Suprapubic skin (tissue), 4 donors: ENCODE measurements around the gene ZNF10. TPM values are rescaled to one million over a fixed set of nuclear protein-coding genes. Genes with fewer than 3 reads are reported as not detected.

Experiments used
- DNase-seq, 2 donors: peaks; one replicate each; pipeline ENCODE4 v3.0.0-alpha.2; 2019; ENCODE audit warnings: low spot score in 2 of 2
- H3K27ac ChIP-seq: fragments of 200-600 bp; sonication (generic); one replicate; pipeline ENCODE4 v1.5.1; 2019
- H3K27me3 ChIP-seq: fragments of 200-600 bp; sonication (generic); one replicate; pipeline ENCODE4 v1.5.1; 2019
- H3K36me3 ChIP-seq: fragments of 200-600 bp; sonication (generic); one replicate; pipeline ENCODE4 v1.5.1; 2019
- H3K4me1 ChIP-seq: fragments of 200-600 bp; sonication (generic); one replicate; pipeline ENCODE4 v1.5.1; 2019
- H3K4me3 ChIP-seq: fragments of 200-600 bp; sonication (generic); one replicate; pipeline ENCODE4 v1.5.1; 2019; ENCODE audit warnings: mild to moderate bottlenecking
- H3K9me3 ChIP-seq: fragments of 200-600 bp; sonication (generic); one replicate; pipeline ENCODE4 v1.5.1; 2019
- EP300 ChIP-seq: sonication (generic); formaldehyde crosslinking; IDR thresholded peaks from one replicate; pipeline ENCODE4 v1.6.1; 2017; ENCODE audit warnings: antibody characterized with exemption
- POLR2A ChIP-seq, 2 donors: fragments of 450-650 bp; IDR thresholded peaks; one replicate each; pipeline ENCODE4 v1.6.1; 2017; ENCODE audit warnings: antibody characterized with exemption in 2 of 2, mild to moderate bottlenecking in 2 of 2, moderate library complexity in 2 of 2
- POLR2AphosphoS5 ChIP-seq, 3 donors: sonication (generic); formaldehyde crosslinking; IDR thresholded peaks; one replicate each; pipeline ENCODE4 v1.6.1; 2017; ENCODE audit warnings: antibody characterized with exemption in 3 of 3
- WGBS: methylation state at CpG from one replicate; pipeline ENCODE4 v1.1.5; 2018; 5-methylcytosine and 5-hydroxymethylcytosine counted together
- total RNA-seq, 4 donors: library from RNA; depleted of rRNA; stranded (reverse); fragments of >200 nt; gene quantifications; one replicate each; pipeline ENCODE4 v1.1.0, GENCODE V29; 2016
- TF ChIP-seq, protein P1 (sequence below), 2 donors: fragments of 200-600 bp in 1 of 2; fragments of 450-650 bp in 1 of 2; sonication (generic) in 1 of 2; IDR thresholded peaks; one replicate each; pipeline ENCODE4 v1.5.1; 2016 to 2019; ENCODE audit warnings: antibody characterized with exemption in 2 of 2, mild to moderate bottlenecking in 1 of 2, moderate library complexity in 1 of 2

The ZNF10 gene
- total RNA-seq = 10 to 100 TPM in 1 of 4 donors, 1 to 10 TPM in 3; 5.2 to 11.6 (median 9.1) TPM

DNA sequence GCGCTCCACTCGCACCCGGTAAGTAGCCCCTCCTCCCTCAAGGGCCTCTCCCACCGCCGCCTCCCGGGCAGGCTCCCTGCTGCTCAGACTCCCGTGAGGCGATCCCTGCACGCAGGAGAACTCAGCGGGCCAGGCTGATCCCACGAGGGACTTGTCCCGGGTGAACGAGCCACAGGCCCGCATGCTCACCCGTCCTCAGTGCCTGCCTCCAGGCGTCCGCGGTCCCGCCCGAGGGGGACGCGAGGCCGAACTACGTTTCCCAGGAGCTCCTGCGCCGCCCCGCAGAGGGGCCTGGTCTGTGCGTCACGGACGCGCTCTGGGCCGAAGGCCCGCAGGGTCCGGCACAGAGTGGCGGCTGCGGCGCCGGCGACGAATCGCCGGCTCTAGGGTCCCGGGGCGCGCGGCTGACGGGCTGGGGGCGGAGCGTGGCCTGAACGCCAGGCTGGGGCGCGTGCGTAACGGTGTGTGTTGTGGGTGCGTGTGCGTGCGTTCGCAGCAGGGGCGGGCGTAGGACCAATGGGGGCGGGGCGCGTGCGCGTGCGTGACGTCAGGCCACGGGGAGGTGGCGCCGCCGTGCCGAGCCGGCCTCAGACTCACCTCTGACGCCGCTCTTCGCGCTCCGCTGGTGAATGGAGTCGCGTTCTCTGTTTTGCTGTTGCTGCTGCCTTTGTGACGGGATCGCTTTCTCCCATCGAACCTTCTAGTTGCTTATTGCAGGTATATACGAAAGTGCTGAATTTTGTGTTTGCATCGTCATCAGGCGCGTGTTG lies at the start of gene ZNF10, which contains the start of gene ZNF891:
Gene ZNF10, plus strand, starts transcription at position 590 of the 770 bp plus-strand sequence. CDS start 13,866 bp downstream, outside the sequence.
Gene ZNF891, minus strand, starts transcription at position 237 of the 770 bp plus-strand sequence. CDS start 8,356 bp downstream, outside the sequence.
- TF ChIP-seq POLR2A (IDR thresholded peaks at IDR 0.05) = peak in 1 of 2 donors; percentile 74
- TF ChIP-seq EP300 = peak; percentile 84
- TF ChIP-seq, protein P1, sequence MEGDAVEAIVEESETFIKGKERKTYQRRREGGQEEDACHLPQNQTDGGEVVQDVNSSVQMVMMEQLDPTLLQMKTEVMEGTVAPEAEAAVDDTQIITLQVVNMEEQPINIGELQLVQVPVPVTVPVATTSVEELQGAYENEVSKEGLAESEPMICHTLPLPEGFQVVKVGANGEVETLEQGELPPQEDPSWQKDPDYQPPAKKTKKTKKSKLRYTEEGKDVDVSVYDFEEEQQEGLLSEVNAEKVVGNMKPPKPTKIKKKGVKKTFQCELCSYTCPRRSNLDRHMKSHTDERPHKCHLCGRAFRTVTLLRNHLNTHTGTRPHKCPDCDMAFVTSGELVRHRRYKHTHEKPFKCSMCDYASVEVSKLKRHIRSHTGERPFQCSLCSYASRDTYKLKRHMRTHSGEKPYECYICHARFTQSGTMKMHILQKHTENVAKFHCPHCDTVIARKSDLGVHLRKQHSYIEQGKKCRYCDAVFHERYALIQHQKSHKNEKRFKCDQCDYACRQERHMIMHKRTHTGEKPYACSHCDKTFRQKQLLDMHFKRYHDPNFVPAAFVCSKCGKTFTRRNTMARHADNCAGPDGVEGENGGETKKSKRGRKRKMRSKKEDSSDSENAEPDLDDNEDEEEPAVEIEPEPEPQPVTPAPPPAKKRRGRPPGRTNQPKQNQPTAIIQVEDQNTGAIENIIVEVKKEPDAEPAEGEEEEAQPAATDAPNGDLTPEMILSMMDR (IDR thresholded peaks at IDR 0.05) = no peak
- peak in 1 of 3 donors; percentile 59 for TF ChIP-seq POLR2AphosphoS5 (IDR thresholded peaks at IDR 0.05)
- peaks cover 25% of the 10 kb centered on the region for H3K9me3 ChIP-seq
- H3K27ac ChIP-seq = peak within 1 kb of the TSS; percentile 92
- H3K4me1 ChIP-seq = peaks cover 15% of the 10 kb centered on the region
- H3K36me3 ChIP-seq = peaks cover 20% of the 10 kb centered on the region
- no peaks in the 10 kb centered on the region for H3K27me3 ChIP-seq
- under 1% methylated on average over 22 of the region's 87 CpGs for WGBS
- H3K4me3 ChIP-seq = peak within 1 kb of the TSS; percentile 79
- DNase-seq = peak; percentile 97

DNA sequence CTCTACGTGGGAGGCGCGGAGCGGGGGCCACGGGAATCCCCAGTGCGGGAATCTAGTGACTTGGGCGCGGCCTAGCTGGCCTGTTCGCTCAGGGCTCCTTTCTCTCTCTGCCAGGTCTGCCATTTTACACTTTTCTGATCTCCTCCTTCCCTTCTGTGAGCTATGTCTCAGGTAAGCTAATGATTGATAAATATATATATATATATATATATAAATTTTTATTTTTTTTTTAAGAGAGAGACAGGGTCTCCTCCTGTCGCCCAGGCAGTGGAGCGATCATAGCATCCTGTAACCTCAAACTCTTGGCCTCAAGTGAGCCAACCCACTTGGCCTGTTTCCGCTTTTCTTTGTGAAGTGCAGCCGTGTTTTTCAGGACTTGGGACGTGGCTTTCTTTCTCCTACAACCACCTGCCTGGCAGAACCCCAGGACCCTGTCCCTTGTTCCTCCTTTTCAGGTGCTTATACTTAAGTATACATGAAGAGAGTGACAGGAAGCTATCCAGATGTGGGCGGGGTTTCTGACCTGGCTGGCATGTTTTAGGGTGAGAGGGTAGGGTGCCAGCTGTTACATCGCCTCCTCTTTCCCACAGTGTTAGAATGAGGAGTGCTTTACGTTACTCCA lies 49.2 kb upstream of the ZNF10 start:
- H3K27me3 ChIP-seq = no peaks in the 10 kb centered on the region
- TF ChIP-seq, protein P1 (IDR thresholded peaks at IDR 0.05) = no peak
- TF ChIP-seq EP300 = no peak
- no peak for TF ChIP-seq POLR2A (IDR thresholded peaks at IDR 0.05)
- no peak for TF ChIP-seq POLR2AphosphoS5 (IDR thresholded peaks at IDR 0.05)
- H3K4me3 ChIP-seq = peak overlapping the region; percentile 77
- peaks cover 12% of the 10 kb centered on the region for H3K4me1 ChIP-seq
- peak overlapping the region; percentile 93 for H3K27ac ChIP-seq
- DNase-seq = no peak
- WGBS = 24% methylated on average over 17 of the region's 17 CpGs
- H3K36me3 ChIP-seq = peaks cover 42% of the 10 kb centered on the region
- H3K9me3 ChIP-seq = peaks cover 50% of the 10 kb centered on the region

DNA sequence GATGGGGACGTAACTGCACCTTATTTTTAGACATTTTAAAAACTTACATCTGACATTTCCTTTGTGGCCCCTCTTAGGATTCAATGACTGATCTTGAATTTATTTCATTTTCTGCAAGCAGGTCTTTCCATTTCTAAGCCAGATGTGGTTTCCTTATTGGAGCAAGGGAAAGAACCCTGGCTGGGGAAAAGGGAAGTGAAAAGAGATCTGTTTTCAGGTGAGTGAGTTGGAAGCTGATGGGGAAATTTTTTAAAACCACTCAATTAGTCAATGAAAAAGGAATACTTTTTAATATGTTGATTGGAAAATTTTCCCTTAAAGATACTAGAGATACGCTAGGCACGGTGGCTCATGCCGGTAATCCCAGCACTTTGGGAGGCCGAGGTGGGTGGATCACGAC lies 47.1 kb upstream of the ZNF10 start:
- TF ChIP-seq POLR2AphosphoS5 (IDR thresholded peaks at IDR 0.05) (no peak), POLR2A (IDR thresholded peaks at IDR 0.05) (no peak), EP300 (no peak)
- TF ChIP-seq, protein P1 (IDR thresholded peaks at IDR 0.05) = no peak
- peaks cover 63% of the 10 kb centered on the region for H3K36me3 ChIP-seq
- H3K9me3 ChIP-seq = peaks cover 52% of the 10 kb centered on the region
- no peaks in the 10 kb centered on the region for H3K27me3 ChIP-seq
- DNase-seq = no peak
- H3K27ac ChIP-seq = no peak overlapping the region
- peaks cover 12% of the 10 kb centered on the region for H3K4me1 ChIP-seq
- no peak overlapping the region for H3K4me3 ChIP-seq
- over 99% methylated on average over 6 of the region's 6 CpGs for WGBS

DNA sequence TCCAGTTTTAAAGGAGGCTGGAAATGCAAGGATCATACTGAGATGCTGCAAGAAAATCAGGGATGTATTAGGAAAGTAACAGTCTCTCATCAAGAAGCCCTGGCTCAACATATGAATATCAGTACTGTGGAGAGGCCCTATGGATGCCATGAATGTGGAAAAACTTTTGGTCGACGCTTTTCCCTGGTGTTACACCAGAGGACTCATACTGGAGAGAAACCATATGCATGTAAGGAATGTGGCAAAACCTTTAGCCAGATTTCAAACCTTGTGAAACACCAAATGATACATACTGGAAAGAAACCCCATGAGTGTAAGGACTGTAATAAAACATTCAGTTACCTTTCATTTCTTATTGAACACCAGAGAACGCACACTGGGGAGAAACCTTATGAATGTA lies 24.8 kb upstream of the ZNF10 start:
- Histone ChIP-seq H3K4me3 (no peak overlapping the region), H3K27me3 (no peaks in the 10 kb centered on the region), H3K9me3 (peaks cover 95% of the 10 kb centered on the region), H3K27ac (no peak overlapping the region), H3K4me1 (no peaks in the 10 kb centered on the region), H3K36me3 (peaks cover 68% of the 10 kb centered on the region)
- DNase-seq = no peak
- 100% methylated on average over 3 of the region's 3 CpGs for WGBS
- TF ChIP-seq POLR2A (IDR thresholded peaks at IDR 0.05) (no peak), POLR2AphosphoS5 (IDR thresholded peaks at IDR 0.05) (no peak), EP300 (no peak)
- TF ChIP-seq, protein P1 (IDR thresholded peaks at IDR 0.05) = no peak

DNA sequence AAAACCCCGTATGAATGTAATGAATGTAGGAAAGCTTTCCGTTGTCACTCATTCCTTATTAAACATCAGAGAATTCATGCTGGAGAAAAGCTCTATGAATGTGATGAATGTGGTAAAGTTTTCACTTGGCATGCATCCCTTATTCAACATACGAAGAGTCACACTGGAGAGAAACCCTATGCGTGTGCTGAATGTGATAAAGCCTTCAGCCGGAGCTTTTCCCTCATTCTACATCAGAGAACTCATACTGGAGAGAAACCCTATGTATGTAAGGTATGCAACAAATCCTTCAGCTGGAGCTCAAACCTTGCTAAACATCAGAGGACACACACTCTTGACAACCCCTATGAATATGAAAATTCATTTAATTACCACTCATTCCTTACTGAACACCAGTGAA lies 24.2 kb upstream of the ZNF10 start:
- Histone ChIP-seq H3K4me1 (no peaks in the 10 kb centered on the region), H3K27me3 (no peaks in the 10 kb centered on the region), H3K36me3 (peaks cover 62% of the 10 kb centered on the region), H3K4me3 (no peak overlapping the region), H3K27ac (no peak overlapping the region), H3K9me3 (peaks cover 95% of the 10 kb centered on the region)
- 97% methylated on average over 5 of the region's 5 CpGs for WGBS
- no peak for DNase-seq
- TF ChIP-seq, protein P1 (IDR thresholded peaks at IDR 0.05) = no peak
- TF ChIP-seq EP300 = no peak
- TF ChIP-seq POLR2AphosphoS5 (IDR thresholded peaks at IDR 0.05) = no peak
- no peak for TF ChIP-seq POLR2A (IDR thresholded peaks at IDR 0.05)
